ENCODE data around the gene DAP3.

Gene DAP3

GRCh38 chr1:155776414-155776813, 87.5 kb downstream of the DAP3 start:
- no peak for DNase-seq (ENCODE audit: low read depth in 2 of 2)

GRCh38 chr1:155777582-155777981, 88.7 kb downstream of the DAP3 start:
- DNase-seq (ENCODE audit: low read depth in 2 of 2): no peak
